OCI-LY1 (cell line): ENCODE results near the gene DGKG.

Experiments used
- H2AFZ ChIP-seq: fragments of 200-600 bp; sonication (generic), shearing (Covaris generic); 2 replicates; pipeline ENCODE4 v1.6.0; 2014; ENCODE audit warnings: antibody characterized with exemption, mild to moderate bottlenecking, low read length
- H3F3A ChIP-seq: fragments of 200-600 bp; sonication (generic), shearing (Covaris generic); 2 replicates; pipeline ENCODE4 v1.6.0; 2014; ENCODE audit warnings: mild to moderate bottlenecking, antibody characterized with exemption, low read length, moderate library complexity; ENCODE audit not compliant: insufficient read depth
- H3K27ac ChIP-seq: fragments of 200-600 bp; sonication (generic); 2 replicates; pipeline ENCODE4 v1.5.1; 2014; ENCODE audit warnings: low read length, mixed run types, mild to moderate bottlenecking, low read depth; ENCODE audit not compliant: poor library complexity, severe bottlenecking
- H3K27me3 ChIP-seq: fragments of 200-600 bp; sonication (generic); 2 replicates; pipeline ENCODE4 v1.6.0; 2014; ENCODE audit warnings: antibody characterized with exemption, mild to moderate bottlenecking, low read length, moderate library complexity; ENCODE audit not compliant: insufficient read depth
- H3K36me3 ChIP-seq: fragments of 200-600 bp; sonication (generic); 2 replicates; pipeline ENCODE4 v1.6.1; 2014; ENCODE audit warnings: mild to moderate bottlenecking, antibody characterized with exemption, low read length, moderate library complexity, mixed read lengths; ENCODE audit not compliant: insufficient read depth
- H3K4me1 ChIP-seq: fragments of 200-600 bp; sonication (generic); 2 replicates; pipeline ENCODE4 v1.5.1; 2014; ENCODE audit warnings: mild to moderate bottlenecking, low read length, moderate library complexity; ENCODE audit not compliant: insufficient read depth, severe bottlenecking
- H3K4me2 ChIP-seq: fragments of 200-600 bp; sonication (generic), shearing (Covaris generic); 2 replicates; pipeline ENCODE4 v1.6.1; 2014; ENCODE audit warnings: low read length
- H3K4me3 ChIP-seq: fragments of 200-600 bp; sonication (generic); 2 replicates; pipeline ENCODE4 v1.5.1; 2014; ENCODE audit warnings: low read length, low read depth, mild to moderate bottlenecking, mixed read lengths; ENCODE audit not compliant: poor library complexity, severe bottlenecking
- H3K79me2 ChIP-seq: fragments of 200-600 bp; shearing (Covaris generic); 2 replicates; pipeline ENCODE4 v1.6.1; 2016; ENCODE audit warnings: mixed run types, low read length, mixed read lengths; ENCODE audit not compliant: insufficient read depth
- H3K9ac ChIP-seq: fragments of 200-600 bp; sonication (generic), shearing (Covaris generic); 2 replicates; pipeline ENCODE4 v1.6.1; 2014; ENCODE audit warnings: mild to moderate bottlenecking, low read length, mixed read lengths
- H3K9me2 ChIP-seq: fragments of 200-600 bp; sonication (generic), shearing (Covaris generic); 2 replicates; pipeline ENCODE4 v1.6.1; 2014; ENCODE audit warnings: low read depth, mild to moderate bottlenecking, low read length, mixed read lengths
- H3K9me3 ChIP-seq: fragments of 200-600 bp; shearing (Covaris generic); 2 replicates; pipeline ENCODE4 v1.6.1; 2014; ENCODE audit warnings: low read length, mixed read lengths
- H4K20me1 ChIP-seq: fragments of 200-600 bp; sonication (generic), shearing (Covaris generic); 2 replicates; pipeline ENCODE4 v1.6.0; 2016; ENCODE audit warnings: mild to moderate bottlenecking, low read length; ENCODE audit not compliant: insufficient read depth
- EZH2 ChIP-seq: fragments of 200-600 bp; sonication (generic), shearing (Covaris generic); IDR thresholded peaks from 2 replicates; pipeline ENCODE4 v1.8.0; 2017; ENCODE audit warnings: borderline replicate concordance, mixed run types, mild to moderate bottlenecking, antibody characterized with exemption, low read length, moderate library complexity, mixed read lengths
- TF ChIP-seq, protein P1 (sequence below): fragments of 200-600 bp; sonication (generic), shearing (Covaris generic); IDR thresholded peaks from 2 replicates; pipeline ENCODE4 v1.5.1; 2017; ENCODE audit warnings: mild to moderate bottlenecking, antibody characterized with exemption, low read length, moderate library complexity, mixed read lengths

The DGKG gene

DNA sequence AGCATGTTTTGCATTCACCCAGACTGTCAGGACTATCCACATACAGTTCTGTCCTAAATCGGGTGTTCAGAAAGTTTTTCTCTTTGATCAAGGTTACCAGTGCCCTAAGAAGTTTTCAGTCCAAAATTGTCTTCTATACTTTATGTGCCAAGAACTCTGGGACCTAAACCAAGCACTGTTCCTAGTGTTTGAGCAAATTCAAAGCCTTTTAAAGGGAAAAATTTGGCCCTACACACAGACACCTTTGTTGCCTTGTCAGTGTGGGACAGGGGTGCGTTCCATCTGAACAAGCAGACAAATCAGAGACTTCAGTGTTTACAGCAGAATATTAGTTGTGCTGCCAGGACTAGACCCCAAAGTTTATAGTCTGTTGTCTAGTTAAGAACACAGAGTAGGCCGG lies 50.6 kb downstream of the DGKG start:
- Histone ChIP-seq H3K27ac (no peak overlapping the region), H3K4me2 (no peak overlapping the region), H3K79me2 (no peaks in the 10 kb centered on the region), H3K4me1 (no peaks in the 10 kb centered on the region), H2AFZ (no peak overlapping the region), H3F3A (no peaks in the 10 kb centered on the region), H3K27me3 (no peaks in the 10 kb centered on the region), H3K9me2 (no peaks in the 10 kb centered on the region), H3K9ac (no peak overlapping the region), H3K36me3 (no peaks in the 10 kb centered on the region), H3K9me3 (no peaks in the 10 kb centered on the region), H3K4me3 (no peak overlapping the region), H4K20me1 (no peaks in the 10 kb centered on the region)
- TF ChIP-seq, protein P1, sequence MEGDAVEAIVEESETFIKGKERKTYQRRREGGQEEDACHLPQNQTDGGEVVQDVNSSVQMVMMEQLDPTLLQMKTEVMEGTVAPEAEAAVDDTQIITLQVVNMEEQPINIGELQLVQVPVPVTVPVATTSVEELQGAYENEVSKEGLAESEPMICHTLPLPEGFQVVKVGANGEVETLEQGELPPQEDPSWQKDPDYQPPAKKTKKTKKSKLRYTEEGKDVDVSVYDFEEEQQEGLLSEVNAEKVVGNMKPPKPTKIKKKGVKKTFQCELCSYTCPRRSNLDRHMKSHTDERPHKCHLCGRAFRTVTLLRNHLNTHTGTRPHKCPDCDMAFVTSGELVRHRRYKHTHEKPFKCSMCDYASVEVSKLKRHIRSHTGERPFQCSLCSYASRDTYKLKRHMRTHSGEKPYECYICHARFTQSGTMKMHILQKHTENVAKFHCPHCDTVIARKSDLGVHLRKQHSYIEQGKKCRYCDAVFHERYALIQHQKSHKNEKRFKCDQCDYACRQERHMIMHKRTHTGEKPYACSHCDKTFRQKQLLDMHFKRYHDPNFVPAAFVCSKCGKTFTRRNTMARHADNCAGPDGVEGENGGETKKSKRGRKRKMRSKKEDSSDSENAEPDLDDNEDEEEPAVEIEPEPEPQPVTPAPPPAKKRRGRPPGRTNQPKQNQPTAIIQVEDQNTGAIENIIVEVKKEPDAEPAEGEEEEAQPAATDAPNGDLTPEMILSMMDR, result no peak
- TF ChIP-seq EZH2, result no peak

GRCh38 chr3:186308549-186308948 lies 53.5 kb downstream of the DGKG start:
- Histone ChIP-seq H3K4me2 (no peak overlapping the region), H3K27ac (no peak overlapping the region), H3F3A (no peaks in the 10 kb centered on the region)

GRCh38 chr3:186307594-186308221 lies 54.3 kb downstream of the DGKG start:
- Histone ChIP-seq H3K27ac (no peak overlapping the region), H3K27me3 (no peaks in the 10 kb centered on the region), H3K4me2 (no peak overlapping the region), H2AFZ (no peak overlapping the region), H3K79me2 (no peaks in the 10 kb centered on the region), H3K4me1 (no peaks in the 10 kb centered on the region), H3K36me3 (no peaks in the 10 kb centered on the region), H3K9me3 (no peaks in the 10 kb centered on the region), H3K9ac (no peak overlapping the region), H3K9me2 (no peaks in the 10 kb centered on the region), H3F3A (no peaks in the 10 kb centered on the region), H4K20me1 (no peaks in the 10 kb centered on the region), H3K4me3 (no peak overlapping the region)
- TF ChIP-seq, protein P1, result no peak
- TF ChIP-seq EZH2, result no peak

More at GRCh38 chr3:186308549-186308948, 53.5 kb downstream of the DGKG start:
- no peak overlapping the region for H3K4me3 ChIP-seq
- H4K20me1 ChIP-seq, result no peaks in the 10 kb centered on the region
- H2AFZ ChIP-seq, result no peak overlapping the region
- H3K9ac ChIP-seq, result no peak overlapping the region
- no peaks in the 10 kb centered on the region for H3K36me3 ChIP-seq
- H3K79me2 ChIP-seq, result no peaks in the 10 kb centered on the region
- H3K9me2 ChIP-seq, result no peaks in the 10 kb centered on the region
- no peaks in the 10 kb centered on the region for H3K9me3 ChIP-seq
- TF ChIP-seq, protein P1, result no peak
- TF ChIP-seq EZH2, result no peak
- no peaks in the 10 kb centered on the region for H3K27me3 ChIP-seq
- no peaks in the 10 kb centered on the region for H3K4me1 ChIP-seq
